ENCODE results near the gene CCDC85A. TPM values are rescaled to one million over a fixed set of nuclear protein-coding genes. Genes with fewer than 3 reads are reported as not detected.

CCDC85A gene
- total RNA-seq, 1 donor from 2014 or later, result 9.1 TPM

DNA sequence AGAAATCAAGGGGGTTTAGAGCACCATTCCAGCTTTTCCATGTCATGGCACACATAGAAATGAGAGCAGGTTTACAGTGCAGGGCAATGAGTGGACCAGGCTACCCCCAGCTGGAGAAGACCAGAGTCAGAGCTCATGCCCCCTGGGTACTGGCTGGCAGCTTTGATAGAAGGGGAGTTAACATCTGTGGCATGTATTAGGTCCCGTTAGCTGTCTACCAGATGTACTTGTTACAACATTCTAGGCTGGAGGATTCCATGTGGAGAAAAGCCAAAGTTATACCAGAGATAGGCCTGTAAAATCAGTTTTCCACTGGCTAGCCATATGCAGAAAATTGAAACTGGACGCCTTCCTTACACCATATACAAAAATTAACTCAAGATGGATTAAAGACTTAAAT, 109.2 kb downstream of the CCDC85A start:
- DNase-seq (ENCODE audit: extremely low read depth, low read depth, low spot score), result no peak

DNA sequence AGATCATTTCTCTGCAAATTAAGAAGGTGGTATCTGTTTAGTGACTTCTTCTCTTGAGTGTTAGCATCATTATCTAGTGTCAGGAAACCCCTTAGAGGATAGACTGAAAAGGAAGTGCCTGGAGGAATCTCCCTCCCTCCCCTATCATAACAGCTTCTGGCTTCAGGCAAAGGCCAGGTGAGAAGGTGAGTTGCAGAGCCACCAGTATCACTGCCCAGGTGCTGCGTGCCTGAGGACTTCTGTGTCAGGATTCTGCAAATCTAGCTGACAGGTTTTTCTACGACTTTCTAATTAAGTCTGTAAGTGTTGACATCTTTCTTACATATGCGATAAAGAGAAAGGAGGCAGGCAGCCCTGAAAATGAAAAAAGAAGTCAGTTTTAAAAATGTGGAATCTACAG, 111.9 kb downstream of the CCDC85A start:
- no peak for DNase-seq (ENCODE audit: extremely low read depth, low read depth, low spot score)

DNA sequence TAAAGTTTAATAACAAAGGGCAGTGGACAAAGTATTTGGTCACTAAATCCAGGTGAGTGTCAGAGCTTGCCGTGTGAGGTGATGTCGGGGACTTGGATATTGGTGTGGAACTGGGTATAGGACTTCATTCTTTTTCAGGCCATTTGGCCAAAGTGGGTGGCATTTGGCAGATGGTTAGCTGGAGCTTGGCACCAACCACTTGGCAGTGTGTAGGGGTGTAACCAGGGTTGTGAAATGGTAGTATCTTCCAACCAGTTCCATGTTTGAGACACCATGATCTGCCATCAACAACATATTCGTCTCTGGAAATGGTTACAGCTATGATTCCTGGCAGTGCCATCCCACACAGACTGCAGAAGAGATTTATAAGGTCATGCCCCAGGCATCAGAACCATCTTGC, 113.9 kb downstream of the CCDC85A start:
- no peak for DNase-seq (ENCODE audit: extremely low read depth, low read depth, low spot score)

DNA sequence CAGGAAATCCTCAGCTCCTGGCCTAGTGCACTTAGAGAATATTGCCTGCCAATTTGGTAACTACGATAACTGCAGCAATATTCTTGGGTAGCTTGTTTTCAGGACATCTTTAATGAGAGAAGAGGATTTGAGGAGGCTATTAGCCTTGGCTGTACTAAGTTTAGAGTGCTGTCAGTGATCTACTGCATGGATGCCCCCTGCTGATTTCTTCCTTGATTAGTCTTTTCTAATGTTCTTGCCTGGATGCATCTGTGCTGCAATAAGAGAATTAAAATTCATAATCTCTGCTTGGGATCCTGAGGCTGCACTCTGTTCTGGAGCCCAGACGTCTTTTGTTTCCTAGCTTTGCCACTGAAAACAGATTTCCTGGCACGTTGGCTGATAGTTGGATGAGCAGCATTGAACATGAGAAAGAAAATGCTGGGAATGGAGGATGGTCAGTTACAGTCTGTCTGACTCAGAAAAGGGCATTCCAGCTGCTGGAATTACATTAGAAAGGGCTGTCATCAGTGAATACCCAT, 115.4 kb downstream of the CCDC85A start:
- no peak for DNase-seq (ENCODE audit: extremely low read depth, low read depth, low spot score)

DNA sequence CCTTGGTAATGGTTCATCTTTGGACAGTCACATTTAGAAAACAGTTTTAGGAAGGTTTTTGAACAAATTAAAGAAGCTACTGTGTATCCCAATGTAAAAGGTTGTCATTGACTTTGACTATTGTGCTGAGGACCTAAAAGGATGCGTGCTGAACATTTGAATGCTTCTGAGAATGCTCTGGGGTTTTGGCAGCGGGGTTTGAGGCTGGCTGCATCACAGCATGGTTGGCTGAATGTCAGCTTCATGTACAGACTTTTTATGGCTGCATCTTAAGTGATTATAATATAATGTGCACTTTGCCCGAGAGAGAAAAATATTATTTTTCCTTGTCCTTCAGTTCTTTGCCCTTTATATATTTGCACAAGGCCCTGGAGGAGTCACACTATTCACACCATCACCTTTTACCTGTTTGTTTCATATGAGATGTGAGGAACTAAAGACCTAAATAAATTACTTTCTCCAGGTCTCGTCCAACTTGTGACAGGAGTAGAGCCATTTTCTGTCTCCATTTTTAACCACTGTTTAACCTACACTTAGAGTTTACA, 125.9 kb downstream of the CCDC85A start:
- DNase-seq (ENCODE audit: extremely low read depth, low read depth, low spot score), result no peak

DNA sequence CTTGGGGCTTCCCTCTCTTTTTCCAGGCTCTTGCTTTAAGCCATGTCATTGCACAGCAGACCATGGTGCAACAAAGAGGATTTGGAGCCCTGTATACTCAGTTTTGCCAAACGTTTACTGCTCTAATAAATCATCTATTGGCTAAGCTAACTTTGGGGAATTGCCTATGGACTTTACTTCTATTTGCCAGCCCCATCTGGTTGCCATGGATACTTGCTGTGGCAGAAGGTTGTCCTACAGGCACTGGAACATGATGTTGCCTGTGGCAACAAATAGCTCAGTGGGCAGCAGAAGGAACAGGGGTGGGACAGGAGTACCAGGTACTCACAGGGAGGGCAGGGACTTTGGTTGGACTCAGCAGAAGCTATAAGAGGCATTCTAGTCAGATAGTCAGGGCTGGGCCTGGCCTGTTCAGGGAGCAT, 129.7 kb downstream of the CCDC85A start:
- DNase-seq (ENCODE audit: extremely low read depth, low read depth, low spot score), result no peak

DNA sequence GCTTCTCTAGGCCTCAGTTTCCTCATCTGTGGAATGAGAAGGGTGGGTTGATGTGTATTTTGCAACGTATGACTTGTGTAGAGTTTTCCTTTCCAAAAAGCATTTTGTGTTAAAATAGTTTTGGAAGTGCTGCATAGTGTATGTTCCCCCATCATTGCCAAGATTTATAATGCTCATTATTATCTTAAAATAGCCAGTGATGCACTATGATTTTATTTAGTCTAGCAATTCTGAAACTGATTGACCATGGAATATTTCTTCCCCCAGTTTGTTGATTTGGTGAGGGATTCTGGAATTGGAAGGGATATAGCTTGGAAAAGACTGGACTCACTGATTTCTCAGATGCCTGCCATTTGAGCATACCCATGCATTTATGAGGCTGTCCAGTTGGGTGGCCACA, 130.6 kb downstream of the CCDC85A start:
- DNase-seq (ENCODE audit: extremely low read depth, low read depth, low spot score), result no peak

DNA sequence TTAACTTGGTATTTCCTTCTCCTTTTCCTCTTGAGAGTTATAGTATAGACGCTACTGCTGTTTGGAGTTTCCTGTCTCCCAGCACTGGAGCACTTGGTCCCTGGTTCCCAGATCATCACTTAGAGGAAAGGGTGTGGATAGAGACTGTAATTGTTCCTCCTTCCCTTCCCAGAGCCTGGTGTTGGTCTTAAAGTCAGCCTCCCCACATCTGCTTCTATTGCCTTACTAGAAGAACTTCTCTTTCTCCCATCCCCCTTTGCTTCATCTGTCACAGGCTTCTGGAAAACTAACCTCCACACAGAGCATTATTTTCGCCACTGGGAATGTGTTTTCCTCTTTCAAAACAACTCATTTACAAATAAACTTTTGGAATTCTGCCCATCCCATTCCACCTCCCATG, 131.0 kb downstream of the CCDC85A start:
- DNase-seq (ENCODE audit: extremely low read depth, low read depth, low spot score), result no peak

DNA sequence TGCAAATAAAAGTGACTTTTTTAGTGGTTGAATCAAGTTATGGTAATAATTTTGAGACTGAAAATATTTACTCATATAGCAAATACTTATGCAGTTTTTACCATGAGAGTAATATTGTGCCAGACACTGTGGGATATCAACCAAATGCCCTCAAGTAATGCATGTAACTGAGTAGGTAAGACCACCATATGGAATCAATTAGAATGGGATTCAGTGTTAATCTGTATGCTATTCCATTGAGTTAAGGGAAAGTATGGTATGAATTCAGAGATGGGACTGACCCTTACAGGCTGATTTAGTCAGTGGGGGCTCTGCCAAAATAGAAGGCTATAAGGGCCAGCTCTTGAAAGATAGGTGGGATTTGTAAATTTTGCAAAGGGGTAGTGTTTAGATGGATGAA, 131.6 kb downstream of the CCDC85A start:
- DNase-seq (ENCODE audit: extremely low read depth, low read depth, low spot score), result no peak

DNA sequence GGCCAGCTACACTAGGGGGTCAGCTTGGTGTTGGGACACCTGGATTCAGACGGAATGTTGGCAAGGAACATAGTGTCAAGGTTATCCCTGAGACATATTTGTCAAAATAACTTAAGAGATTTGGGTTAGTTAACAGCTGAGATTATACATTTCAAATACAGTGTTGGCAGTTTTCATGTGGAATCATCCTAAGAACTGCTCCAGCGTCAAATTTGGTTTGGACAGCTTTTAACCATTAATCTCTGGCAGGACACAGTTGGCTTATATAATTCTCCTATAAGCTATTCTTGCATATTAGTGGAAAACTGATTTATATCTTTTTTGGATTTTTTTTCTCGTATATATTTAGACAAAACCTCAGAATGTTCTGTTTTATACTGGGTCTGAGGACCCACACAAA, 132.2 kb downstream of the CCDC85A start:
- no peak for DNase-seq (ENCODE audit: extremely low read depth, low read depth, low spot score)

DNA sequence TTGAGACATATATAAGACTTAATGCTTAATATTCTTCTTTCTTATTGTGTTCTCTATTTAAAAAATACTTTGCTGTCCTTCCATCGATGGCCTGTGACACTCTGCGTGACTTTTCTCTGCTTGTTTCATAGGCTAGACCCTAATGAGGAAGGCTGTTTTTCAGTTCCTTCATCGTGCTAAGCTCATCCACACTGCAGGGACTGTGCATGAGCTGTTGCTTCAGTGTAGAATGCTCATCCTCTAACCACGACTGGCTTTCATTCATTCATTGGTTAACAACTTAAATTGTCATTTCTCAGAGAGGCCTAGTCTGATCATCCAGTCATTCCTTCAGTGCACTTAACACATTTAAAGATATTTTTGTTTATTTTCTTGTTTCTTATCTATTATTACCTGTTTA, 134.4 kb downstream of the CCDC85A start:
- DNase-seq (ENCODE audit: extremely low read depth, low read depth, low spot score), result no peak

DNA sequence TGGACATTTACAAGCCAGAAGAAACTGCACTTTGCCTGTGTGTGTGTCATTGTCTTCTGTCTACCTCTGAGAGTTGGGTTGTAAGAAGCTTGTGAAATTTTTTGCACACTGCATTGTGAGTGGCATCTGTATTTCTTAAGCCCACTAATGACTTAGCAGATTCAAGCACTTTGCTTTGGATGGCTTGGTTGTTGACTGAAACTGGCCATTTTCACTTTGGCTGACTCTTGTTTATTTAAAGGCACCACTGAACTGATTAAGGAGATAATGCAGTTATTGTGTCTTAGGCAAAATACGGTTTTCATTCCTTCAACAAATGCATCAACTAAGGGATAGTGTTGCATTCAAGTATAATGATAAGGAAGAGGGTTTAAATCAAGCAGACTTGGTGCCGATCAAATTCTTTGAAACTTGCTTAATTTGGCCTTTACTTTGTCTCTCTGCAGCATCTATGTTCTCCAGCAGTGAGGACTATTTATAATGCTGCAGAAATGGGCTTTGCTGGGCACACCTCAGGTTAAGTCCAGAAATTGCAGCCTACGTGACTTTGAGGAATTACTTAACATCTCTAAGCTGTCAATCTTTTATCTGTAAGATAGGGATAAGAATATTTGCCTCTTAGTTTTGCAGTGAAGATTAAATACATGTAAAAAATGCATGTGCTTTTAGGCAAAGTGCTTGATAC, 142.0 kb downstream of the CCDC85A start:
- DNase-seq (ENCODE audit: extremely low read depth, low read depth, low spot score), result no peak

DNA sequence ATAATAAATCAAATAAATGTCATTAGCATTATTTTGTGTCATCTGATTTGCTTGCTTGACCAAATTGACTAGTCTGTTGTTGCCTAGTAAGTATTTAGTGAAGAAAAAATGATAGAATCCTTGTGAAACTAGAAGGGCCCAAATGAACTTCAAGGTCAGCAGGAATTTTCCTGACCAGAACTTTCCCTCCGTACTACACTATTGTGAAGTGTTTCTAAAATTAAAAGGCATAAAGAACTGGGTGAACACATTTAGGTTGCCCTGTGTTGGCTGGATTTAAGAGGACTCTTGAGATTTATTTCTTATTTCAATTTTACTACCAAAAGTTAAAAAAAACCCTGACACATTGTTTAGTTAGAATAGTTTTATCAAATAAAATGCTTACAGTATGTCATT, 142.6 kb downstream of the CCDC85A start:
- DNase-seq (ENCODE audit: extremely low read depth, low read depth, low spot score), result no peak

DNA sequence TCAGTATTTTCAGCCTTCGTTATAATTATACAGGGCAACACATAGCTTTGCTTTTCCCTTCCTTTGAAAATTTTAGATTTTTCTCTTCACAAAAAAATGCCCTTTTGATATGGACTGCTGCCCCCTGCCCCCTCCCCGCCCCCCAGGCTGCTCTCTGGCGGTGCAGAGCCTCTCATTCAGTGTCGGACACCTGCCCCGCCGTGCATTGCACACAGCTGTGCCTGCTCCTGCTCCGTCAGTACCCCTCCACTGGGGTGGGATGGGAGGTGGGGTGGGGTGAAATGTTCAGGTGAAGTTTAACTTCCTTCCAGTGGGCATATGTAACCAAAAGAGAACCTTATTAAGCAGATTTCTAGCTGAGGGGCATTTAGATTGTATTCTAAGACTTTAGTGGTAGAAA, 148.0 kb downstream of the CCDC85A start:
- no peak for DNase-seq (ENCODE audit: extremely low read depth, low read depth, low spot score)

DNA sequence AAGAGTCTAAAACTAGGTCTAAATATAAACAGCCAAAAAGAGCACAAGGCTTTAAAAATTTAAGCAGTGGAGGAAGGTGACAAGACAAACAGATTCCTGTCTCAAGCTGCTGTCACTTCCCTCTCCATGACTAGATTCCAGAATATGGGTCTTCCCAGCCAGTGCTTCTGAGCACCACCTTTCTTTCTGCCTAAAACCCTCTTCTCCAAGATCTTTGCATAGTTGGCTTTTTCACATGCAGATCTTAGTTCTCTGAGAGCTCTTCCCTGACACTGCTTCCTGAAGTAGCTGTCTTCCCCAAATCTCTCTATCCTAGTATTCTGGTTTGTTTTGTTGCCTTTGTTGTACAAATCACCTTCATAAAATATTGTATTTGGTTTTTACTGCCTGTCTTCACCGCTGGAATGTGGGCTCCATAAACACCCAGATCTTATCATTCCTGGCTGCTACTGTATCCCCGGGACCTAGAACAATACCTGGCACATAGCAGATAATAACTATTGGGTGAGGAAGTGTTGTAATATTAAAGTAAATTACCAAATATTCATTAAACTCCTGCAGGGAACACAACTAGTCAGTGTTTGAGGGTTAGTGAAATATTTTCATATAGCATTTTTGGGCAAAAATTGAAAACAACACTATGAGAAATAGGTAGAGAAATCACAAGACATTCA, 150.2 kb downstream of the CCDC85A start:
- DNase-seq (ENCODE audit: extremely low read depth, low read depth, low spot score), result no peak

DNA sequence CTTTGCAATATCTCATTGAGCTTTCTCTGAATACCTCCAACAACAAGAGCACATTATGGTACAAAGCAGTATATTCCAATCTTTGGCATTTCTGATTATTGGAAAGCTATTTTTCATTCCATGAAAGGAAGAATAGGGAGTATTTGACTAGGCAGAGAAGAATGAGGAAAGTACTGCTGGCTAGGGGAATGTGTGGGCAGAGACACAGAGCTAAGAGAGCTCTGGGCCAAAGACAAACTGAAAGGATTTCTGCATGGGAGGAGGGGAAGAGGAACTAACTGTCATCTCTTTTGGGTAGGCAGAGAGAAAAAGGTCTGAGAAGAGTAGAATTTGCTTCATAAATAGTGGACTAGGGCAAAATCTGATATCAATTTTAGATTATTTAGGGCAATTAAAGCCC, 150.8 kb downstream of the CCDC85A start:
- DNase-seq (ENCODE audit: extremely low read depth, low read depth, low spot score), result no peak

DNA sequence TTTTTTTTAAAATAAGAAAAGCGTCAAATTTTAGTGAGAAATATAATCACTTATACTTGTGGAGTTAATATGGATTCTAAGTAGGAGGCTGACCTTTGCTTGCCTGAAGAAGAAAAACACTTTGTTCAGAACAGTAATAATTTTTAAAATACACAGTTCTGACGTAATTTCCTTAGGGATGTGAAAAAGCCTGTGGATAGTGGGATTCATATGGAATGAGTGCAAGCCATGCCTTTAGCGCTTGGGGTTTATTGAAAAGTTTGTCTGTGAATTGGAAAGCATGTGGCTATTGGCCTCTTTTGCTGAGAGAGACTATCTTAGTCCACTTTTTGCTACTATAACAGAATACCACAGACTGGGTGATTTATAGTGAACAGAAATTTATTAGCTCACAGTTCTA, 151.3 kb downstream of the CCDC85A start:
- no peak for DNase-seq (ENCODE audit: extremely low read depth, low read depth, low spot score)

DNA sequence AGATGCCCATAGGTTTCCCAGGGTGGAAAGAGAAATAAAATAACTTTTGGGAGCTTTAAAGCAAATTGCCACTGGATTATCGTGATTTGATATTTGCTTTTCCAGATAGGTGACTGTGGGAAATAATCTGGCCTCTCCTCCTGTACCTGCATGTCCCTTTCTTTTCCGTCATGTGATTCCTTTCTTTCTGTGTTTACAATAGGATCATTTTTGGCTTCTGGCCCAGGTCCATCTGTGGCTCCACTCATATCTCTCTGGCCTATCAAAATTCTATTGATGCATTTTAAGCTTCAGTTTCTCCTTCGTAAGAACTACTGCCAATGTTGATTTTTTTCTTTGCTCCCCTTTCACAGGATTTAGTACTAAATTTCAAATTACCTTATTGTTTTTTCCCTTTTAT, 153.6 kb downstream of the CCDC85A start:
- no peak for DNase-seq (ENCODE audit: extremely low read depth, low read depth, low spot score)

DNA sequence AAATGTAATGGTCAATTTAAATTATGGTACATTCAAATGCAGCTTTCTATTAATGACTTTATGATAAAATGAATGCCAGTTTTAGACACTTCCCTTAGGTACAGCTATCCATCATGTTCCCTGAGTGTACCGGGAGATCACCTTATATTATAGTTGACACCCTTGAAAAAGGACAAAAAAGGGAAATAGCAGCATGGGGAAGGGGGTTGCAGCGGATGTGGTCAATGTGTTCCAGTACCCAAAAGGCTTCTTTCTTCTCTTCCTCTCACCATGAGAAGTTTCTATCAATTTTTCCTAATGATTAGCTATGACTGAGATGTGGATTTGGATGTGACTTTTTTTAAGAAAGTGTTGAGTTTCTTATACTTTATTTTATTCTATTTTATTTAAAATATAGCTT, 154.4 kb downstream of the CCDC85A start:
- DNase-seq (ENCODE audit: extremely low read depth, low read depth, low spot score), result no peak

DNA sequence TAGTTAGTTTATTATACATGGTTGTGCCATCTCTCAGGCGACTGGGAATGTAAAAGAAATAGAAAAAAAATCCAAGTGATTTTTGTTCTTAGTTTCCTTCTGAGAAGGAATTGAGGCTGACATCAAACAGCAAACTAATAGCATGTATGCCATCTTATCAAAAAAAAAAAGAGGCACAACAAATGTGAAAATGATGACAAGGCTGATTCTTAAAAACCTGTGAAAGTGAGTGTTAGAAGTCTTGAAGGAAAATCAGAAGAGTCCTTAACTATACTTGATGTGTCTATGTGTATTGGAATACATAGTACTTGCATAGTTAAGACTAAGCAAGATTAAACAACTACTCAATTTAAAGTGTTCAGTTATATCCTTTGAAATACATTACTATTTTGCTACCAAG, 161.0 kb downstream of the CCDC85A start:
- DNase-seq (ENCODE audit: extremely low read depth, low read depth, low spot score), result no peak

DNA sequence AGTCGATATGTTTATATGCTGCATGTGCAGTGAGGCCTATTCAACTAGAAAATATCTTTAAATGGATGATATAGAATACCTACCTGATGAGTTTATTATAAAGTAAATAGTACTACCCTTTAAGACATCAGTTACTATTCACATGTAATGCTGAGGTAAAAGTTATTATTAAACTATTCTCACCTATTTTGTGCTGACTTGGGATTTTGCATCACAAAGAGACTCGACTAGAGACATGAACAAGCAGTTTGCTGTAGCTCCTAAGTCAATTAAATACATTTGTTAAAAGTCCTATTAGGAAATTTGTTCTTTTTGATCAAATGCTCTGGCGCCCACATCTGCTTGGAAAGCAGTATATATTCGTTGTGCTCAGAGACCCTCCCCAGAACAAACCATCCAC, 164.1 kb downstream of the CCDC85A start:
- no peak for DNase-seq (ENCODE audit: extremely low read depth, low read depth, low spot score)
